HepG2 (cell line): ENCODE results near the gene ERRFI1. TPM values are rescaled to one million over a fixed set of nuclear protein-coding genes. Genes with fewer than 3 reads are reported as not detected.

Source experiments
- E2F1 ChIP-seq: sonication (generic); formaldehyde crosslinking; IDR thresholded peaks from 2 replicates; pipeline ENCODE4 v1.5.0; 2020; ENCODE audit warnings: missing genetic modification reagents
- ETS1 ChIP-seq: sonication (generic); formaldehyde crosslinking; IDR thresholded peaks from 2 replicates; pipeline ENCODE4 v1.4.0; 2020; ENCODE audit warnings: missing genetic modification reagents
- GMEB2 ChIP-seq: IDR thresholded peaks from 2 replicates; pipeline ENCODE4 v1.6.1; 2016; ENCODE audit warnings: missing biosample characterization, missing genetic modification reagents, low read depth
- HNF4A ChIP-seq: sonication (generic); formaldehyde crosslinking; IDR thresholded peaks from 2 replicates; pipeline ENCODE4 v1.4.0; 2020; ENCODE audit warnings: missing genetic modification reagents
- MTA1 ChIP-seq: sonication (generic); formaldehyde crosslinking; IDR thresholded peaks from 2 replicates; pipeline ENCODE4 v1.4.0; 2020; ENCODE audit warnings: missing genetic modification reagents, mild to moderate bottlenecking, borderline replicate concordance
- SSRP1 ChIP-seq: IDR thresholded peaks from 2 replicates; pipeline ENCODE4 v1.6.1; 2016; ENCODE audit warnings: control low read depth
- TGIF2 ChIP-seq: IDR thresholded peaks from 2 replicates; pipeline ENCODE4 v1.6.1; 2016; ENCODE audit warnings: control low read depth, missing compliant biosample characterization
- ZNF136 ChIP-seq: sonication (generic); formaldehyde crosslinking; IDR thresholded peaks from 2 replicates; pipeline ENCODE4 v1.8.1; 2022; ENCODE audit warnings: low read depth, mild to moderate bottlenecking, moderate library complexity, missing genetic modification reagents
- ZNF280D ChIP-seq: sonication (generic); formaldehyde crosslinking; IDR thresholded peaks from 2 replicates; pipeline ENCODE4 v1.5.1; 2020; ENCODE audit warnings: mild to moderate bottlenecking, missing genetic modification reagents
- ZNF333 ChIP-seq: sonication (generic); formaldehyde crosslinking; IDR thresholded peaks from 2 replicates; pipeline ENCODE4 v1.4.0; 2020; ENCODE audit warnings: mild to moderate bottlenecking, missing genetic modification reagents, borderline replicate concordance
- ZNF615 ChIP-seq: sonication (generic); formaldehyde crosslinking; IDR thresholded peaks from 2 replicates; pipeline ENCODE4 v1.5.0; 2020; ENCODE audit warnings: mild to moderate bottlenecking, missing genetic modification reagents, borderline replicate concordance
- ZNF660 ChIP-seq: sonication (generic); formaldehyde crosslinking; IDR thresholded peaks from 2 replicates; pipeline ENCODE4 v1.5.1; 2020; ENCODE audit warnings: mild to moderate bottlenecking, low read depth, missing genetic modification reagents, borderline replicate concordance
- ZSCAN29 ChIP-seq: sonication (generic); formaldehyde crosslinking; conservative IDR thresholded peaks from 2 replicates; pipeline ENCODE4 v1.4.0; 2020; ENCODE audit warnings: mild to moderate bottlenecking, missing genetic modification reagents
- polyA plus RNA-seq, 8 experiments: library from polyadenylated mRNA; depleted of rRNA in 3 of 8; stranded (reverse) in 7 of 8; unstranded in 1 of 8; fragments of >200 nt; fragmentation: Illumina TruSeq in 4 of 8; extraction: Trizol in 4 of 8; gene quantifications; 2 replicates each; pipeline versions ENCODE4 v1.2.1 to v1.2.3, GENCODE V29; 2011 to 2016; ENCODE audit warnings: low read depth in 4 of 8, missing spikeins in 1 of 8, mixed read lengths in 1 of 8; ENCODE audit not compliant: insufficient read depth in 1 of 8
- total RNA-seq, 5 experiments: library from RNA; depleted of rRNA; stranded (reverse); fragments of >200 nt; fragmentation: Illumina TruSeq; extraction: Trizol; gene quantifications; 2 replicates each; pipeline ENCODE4 v1.2.3, GENCODE V29; 2016; ENCODE audit warnings: low read depth in 1 of 5
- TF ChIP-seq, protein P1 (sequence below): IDR thresholded peaks from 2 replicates; pipeline ENCODE4 v1.6.1; 2016; ENCODE audit warnings: low read depth, control low read depth
- TF ChIP-seq, protein P2 (sequence below): sonication (generic); formaldehyde crosslinking; IDR thresholded peaks from 2 replicates; pipeline ENCODE4 v1.4.0; 2020; ENCODE audit warnings: missing genetic modification reagents, low read depth, mild to moderate bottlenecking, borderline replicate concordance

ERRFI1 gene
- total and polyA plus RNA-seq, 2 of the 13 experiments (the other 11 are each of a cell fraction or from before 2014, with no cell fraction given): 84.4 to 753 TPM

GRCh38 chr1:8023287-8023994 is 2.7 kb downstream of the ERRFI1 start (continued):
- TF ChIP-seq E2F1 (CRISPR knock-in tag): no peak
- TF ChIP-seq, protein P1, sequence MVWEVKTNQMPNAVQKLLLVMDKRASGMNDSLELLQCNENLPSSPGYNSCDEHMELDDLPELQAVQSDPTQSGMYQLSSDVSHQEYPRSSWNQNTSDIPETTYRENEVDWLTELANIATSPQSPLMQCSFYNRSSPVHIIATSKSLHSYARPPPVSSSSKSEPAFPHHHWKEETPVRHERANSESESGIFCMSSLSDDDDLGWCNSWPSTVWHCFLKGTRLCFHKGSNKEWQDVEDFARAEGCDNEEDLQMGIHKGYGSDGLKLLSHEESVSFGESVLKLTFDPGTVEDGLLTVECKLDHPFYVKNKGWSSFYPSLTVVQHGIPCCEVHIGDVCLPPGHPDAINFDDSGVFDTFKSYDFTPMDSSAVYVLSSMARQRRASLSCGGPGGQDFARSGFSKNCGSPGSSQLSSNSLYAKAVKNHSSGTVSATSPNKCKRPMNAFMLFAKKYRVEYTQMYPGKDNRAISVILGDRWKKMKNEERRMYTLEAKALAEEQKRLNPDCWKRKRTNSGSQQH (CRISPR knock-in tag): no peak
- TF ChIP-seq, protein P2, sequence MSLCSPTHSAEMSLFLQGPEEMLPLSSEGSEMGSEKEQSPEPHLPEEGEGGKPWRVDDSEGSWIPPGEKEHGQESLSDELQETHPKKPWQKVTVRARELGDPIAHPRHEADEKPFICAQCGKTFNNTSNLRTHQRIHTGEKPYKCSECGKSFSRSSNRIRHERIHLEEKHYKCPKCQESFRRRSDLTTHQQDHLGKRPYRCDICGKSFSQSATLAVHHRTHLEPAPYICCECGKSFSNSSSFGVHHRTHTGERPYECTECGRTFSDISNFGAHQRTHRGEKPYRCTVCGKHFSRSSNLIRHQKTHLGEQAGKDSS (CRISPR knock-in tag): 0 out of 2 replicates have a peak, but pooled peaks have one; percentile 17
- TF ChIP-seq ZSCAN29 (CRISPR knock-in tag): no peak
- no peak for TF ChIP-seq MTA1 (CRISPR knock-in tag)
- TF ChIP-seq GMEB2: no peak
- TF ChIP-seq ZNF333 (CRISPR knock-in tag): no peak
- 0 out of 2 replicates have a peak, but pooled peaks have one; percentile 23 for TF ChIP-seq TGIF2 (CRISPR knock-in tag)
- 0 out of 2 replicates have a peak, but pooled peaks have one; percentile 15 for TF ChIP-seq ZNF280D (CRISPR knock-in tag)
- TF ChIP-seq ZNF615 (CRISPR knock-in tag): no peak
- no peak for TF ChIP-seq ZNF136 (CRISPR knock-in tag)
- no peak for TF ChIP-seq ETS1
- TF ChIP-seq ZNF660 (CRISPR knock-in tag): no peak
- peak; percentile 58; the same call in 1 of the 2 replicates for TF ChIP-seq SSRP1
- TF ChIP-seq HNF4A (CRISPR knock-in tag): no peak
